ENCODE results near the gene FAM149A.

DNA sequence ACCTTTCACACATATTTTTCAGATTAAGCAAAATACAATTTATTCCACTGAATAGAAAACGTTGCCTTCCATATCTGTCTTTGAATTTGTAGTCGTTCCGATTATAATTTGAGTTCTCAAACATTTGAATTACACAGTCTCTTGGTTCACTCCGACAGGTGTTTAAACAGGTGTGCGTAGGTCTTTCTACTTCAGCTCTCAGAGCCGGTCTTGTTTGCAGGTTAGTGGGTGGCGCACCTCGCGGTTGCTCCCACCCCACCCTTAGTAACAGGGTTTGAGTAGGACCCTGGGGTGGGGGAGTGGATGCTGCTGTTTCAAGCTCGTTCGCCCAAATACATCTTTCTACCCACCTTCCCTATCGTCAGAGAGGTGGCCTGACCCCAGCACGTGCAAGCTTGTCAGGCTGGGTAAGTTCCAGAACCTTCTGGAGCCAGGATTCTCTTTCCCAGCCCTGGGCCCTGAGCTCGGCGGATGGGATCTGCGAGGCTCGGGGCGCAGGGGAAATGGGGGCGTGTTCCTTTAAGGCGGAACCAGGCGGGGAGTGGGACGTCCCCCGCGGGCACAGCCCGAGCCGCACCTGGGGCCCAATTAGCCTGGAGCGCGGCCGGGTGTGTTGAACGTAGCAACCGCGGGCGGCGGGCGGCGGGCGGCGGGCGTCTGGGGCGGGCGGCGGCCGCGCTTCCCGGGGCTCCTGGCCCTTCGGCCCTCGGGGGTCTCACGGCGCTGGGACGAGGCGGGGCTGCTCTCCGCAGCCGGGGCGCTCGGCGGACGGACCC is at the start of gene FAM149A:
- TF ChIP-seq, protein P1, sequence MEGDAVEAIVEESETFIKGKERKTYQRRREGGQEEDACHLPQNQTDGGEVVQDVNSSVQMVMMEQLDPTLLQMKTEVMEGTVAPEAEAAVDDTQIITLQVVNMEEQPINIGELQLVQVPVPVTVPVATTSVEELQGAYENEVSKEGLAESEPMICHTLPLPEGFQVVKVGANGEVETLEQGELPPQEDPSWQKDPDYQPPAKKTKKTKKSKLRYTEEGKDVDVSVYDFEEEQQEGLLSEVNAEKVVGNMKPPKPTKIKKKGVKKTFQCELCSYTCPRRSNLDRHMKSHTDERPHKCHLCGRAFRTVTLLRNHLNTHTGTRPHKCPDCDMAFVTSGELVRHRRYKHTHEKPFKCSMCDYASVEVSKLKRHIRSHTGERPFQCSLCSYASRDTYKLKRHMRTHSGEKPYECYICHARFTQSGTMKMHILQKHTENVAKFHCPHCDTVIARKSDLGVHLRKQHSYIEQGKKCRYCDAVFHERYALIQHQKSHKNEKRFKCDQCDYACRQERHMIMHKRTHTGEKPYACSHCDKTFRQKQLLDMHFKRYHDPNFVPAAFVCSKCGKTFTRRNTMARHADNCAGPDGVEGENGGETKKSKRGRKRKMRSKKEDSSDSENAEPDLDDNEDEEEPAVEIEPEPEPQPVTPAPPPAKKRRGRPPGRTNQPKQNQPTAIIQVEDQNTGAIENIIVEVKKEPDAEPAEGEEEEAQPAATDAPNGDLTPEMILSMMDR (IDR thresholded peaks at IDR 0.05; ENCODE audit: poor library complexity): no peak
- TF ChIP-seq EZH2 (IDR thresholded peaks at IDR 0.05; ENCODE audit: borderline replicate concordance): no peak
- TF ChIP-seq EZH2phosphoT487 (IDR thresholded peaks at IDR 0.05; ENCODE audit: low read depth, severe bottlenecking, unreplicated experiment): no peak

Measured in hepatocyte (in vitro differentiated cells).